Adrenal gland (tissue), 12 donors: ENCODE data around the gene FBXL14. TPM values are rescaled to one million over a fixed set of nuclear protein-coding genes. Genes with fewer than 3 reads are reported as not detected.

ENCODE experiments used
- DNase-seq, 7 donors: peaks; one replicate each; pipeline ENCODE4 v3.0.0-alpha.2; 2019 to 2020
- H3K27ac ChIP-seq, 5 donors: fragments of 200-600 bp; sonication (generic) in 4 of 5; 1 replicate in 3 of 5; 2 replicates in 2 of 5; pipeline versions ENCODE4 v1.5.1 to v1.8.0; 2016 to 2020; ENCODE audit warnings: mild to moderate bottlenecking in 1 of 5
- H3K27me3 ChIP-seq: fragments of 200-600 bp; 2 replicates; pipeline ENCODE4 v1.8.0; 2021
- H3K36me3 ChIP-seq, 2 donors: fragments of 200-600 bp; replicated peaks in 1 of 2; 1 replicate in 1 of 2; 2 replicates in 1 of 2; pipeline versions ENCODE4 v1.5.1 to v1.8.0; 2018 to 2022
- H3K4me1 ChIP-seq, 2 donors: fragments of 200-600 bp; replicated peaks in 1 of 2; 1 replicate in 1 of 2; 2 replicates in 1 of 2; pipeline versions ENCODE4 v1.5.1 to v1.8.0; 2018 to 2021
- H3K4me3 ChIP-seq, 4 donors: fragments of 200-600 bp; sonication (generic) in 3 of 4; one replicate each; pipeline ENCODE4 v1.5.1; 2016 to 2018
- H3K9me3 ChIP-seq, 3 donors: fragments of 200-600 bp; sonication (generic) in 1 of 3; replicated peaks in 1 of 3; 1 replicate in 2 of 3; 2 replicates in 1 of 3; pipeline versions ENCODE4 v1.5.1 to v1.8.0; 2016 to 2021
- CTCF ChIP-seq, 6 experiments: fragments of 450-650 bp in 4 of 6; fragments of 200-600 bp in 2 of 6; sonication (generic) in 1 of 6; IDR thresholded peaks; 1 replicate in 5 of 6; 2 replicates in 1 of 6; pipeline versions ENCODE4 v1.5.1 to v1.8.0; 2016 to 2021; ENCODE audit warnings: antibody characterized with exemption in 6 of 6, mild to moderate bottlenecking in 2 of 6, moderate library complexity in 1 of 6
- POLR2A ChIP-seq, 2 donors: fragments of 450-650 bp; IDR thresholded peaks; one replicate each; pipeline ENCODE4 v1.6.1; 2017; ENCODE audit warnings: antibody characterized with exemption in 2 of 2, mild to moderate bottlenecking in 2 of 2, moderate library complexity in 1 of 2
- WGBS, 4 donors: extraction: QIAGEN DNeasy Blood & Tissue Kit in 2 of 4; methylation state at CpG; one replicate each; pipeline versions ENCODE4 v1.1.5 to v1.1.7; 2013 to 2017; 5-methylcytosine and 5-hydroxymethylcytosine counted together
- intact Hi-C, 2 donors: fragments of 100-400 bp; cut with DNase I; formaldehyde crosslinking; loops; one replicate each; pipeline versions ENCODE4 v1.14.1 to v1.15.0; 2022 to 2023
- polyA plus RNA-seq, 3 donors: library from polyadenylated mRNA; stranded (reverse); fragments of 200-250 nt in 2 of 3; fragments of 350-450 nt in 1 of 3; fragmentation: Illumina TruSeq in 1 of 3; extraction: RNeasy Lipid Tissue Mini Kit (QIAGEN cat#74804) in 1 of 3; gene quantifications; one replicate each; pipeline ENCODE4 v1.2.3, GENCODE V29; 2013 to 2014
- total RNA-seq, 9 donors: library from RNA; depleted of rRNA in 4 of 9; stranded (reverse); fragments of >200 nt in 4 of 9; fragments of 120-200 nt in 1 of 9; fragmentation: NEBNext Ultra II Directional in 1 of 9; extraction: Animal tissue kit (Norgen Biotek cat#: 25700) in 1 of 9; gene quantifications; one replicate each; pipeline versions ENCODE4 v1.1.0 to v1.2.4, GENCODE V29; 2013 to 2023
- donor health status: healthy with polysubstance abuse.
- donor health status: Bipolar disorder and iron deficiency.
- donor health status: DM: yes; HTN: yes; CAD: no.
- donor health status: DM: no; HTN: no; CAD: no.
- donor health status: DM: no; HTN: no; CAD: no.
- donor health status: DM: yes; HTN: yes; CAD: no.

The FBXL14 gene
- total and polyA plus RNA-seq, 12 donors: 1.2 to 19.1 (median 12.4) TPM

DNA sequence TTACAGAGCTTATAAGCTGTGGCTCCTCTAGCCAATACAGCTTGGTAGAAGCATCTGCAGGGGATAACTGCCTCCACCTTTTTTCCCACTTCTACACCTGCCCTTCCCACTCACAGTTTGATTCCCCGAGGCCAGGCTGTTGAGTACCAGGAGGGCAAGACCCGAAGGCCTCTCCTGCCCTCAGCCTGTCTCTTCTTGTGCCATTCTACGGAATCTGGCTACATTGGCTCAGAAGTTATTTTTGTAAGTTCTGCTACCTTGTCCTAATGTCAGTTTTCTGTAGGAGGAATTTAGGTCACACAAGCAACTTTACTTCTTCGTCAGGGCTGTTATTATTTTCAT, 11.7 kb downstream of the FBXL14 start:
- Histone ChIP-seq H3K27me3 (no peaks in the 10 kb centered on the region), H3K27ac (no peak overlapping the region), H3K4me1 (peaks cover 0 to 4% of the 10 kb centered on the region in 2 donors), H3K9me3 (no peaks in the 10 kb centered on the region), H3K36me3 (no peaks in the 10 kb centered on the region), H3K4me3 (no peak overlapping the region)
- DNase-seq: no peak
- intact Hi-C loops: loop anchor here (5.0 to 10.0 kb wide), 3 partner anchors 465 to 1018 kb away; no protein-coding TSS in a partner anchor
- 87 to 95% (median 94%) methylated on average over 4 of the region's 4 CpGs for WGBS, 4 donors
- no peak for TF ChIP-seq POLR2A (IDR thresholded peaks at IDR 0.05)
- no peak for TF ChIP-seq CTCF (IDR thresholded peaks at IDR 0.05)

DNA sequence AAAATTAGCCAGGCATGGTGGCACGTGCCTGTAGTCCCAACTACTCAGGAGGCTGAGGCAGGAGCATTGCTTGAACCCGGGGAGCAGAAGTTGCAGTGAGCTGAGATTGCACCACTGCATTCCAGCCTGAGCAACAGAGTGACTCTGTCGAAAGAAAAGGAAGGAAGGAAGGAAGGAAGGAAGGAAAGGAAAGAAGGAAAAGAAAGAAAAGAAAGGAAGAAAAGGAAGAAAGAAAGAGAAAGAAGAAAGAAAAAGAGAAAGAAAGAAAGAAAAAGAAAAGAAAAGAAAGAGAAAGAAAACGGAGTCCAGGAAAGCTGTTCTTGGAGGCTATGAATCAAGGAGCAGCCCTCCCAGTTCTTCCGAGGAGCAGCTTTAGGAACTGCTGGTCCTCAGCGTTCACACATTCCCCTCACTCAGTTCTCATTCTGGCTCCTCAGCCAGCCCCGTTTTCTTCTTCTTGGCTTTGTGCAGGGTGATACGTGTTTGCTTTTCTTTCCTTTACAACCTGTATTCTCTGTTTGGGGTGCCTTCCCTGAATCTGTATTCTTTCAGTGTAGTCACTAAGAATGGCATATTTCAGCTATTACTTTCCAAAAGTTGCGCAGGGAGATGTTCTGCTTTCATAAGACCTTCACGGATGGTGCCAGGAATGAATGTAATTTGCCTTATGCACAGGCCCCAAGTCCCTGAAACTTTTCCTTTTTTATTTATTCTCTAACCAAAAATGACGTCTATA, 12.2 kb downstream of the FBXL14 start:
- Histone ChIP-seq H3K27ac (no peak overlapping the region), H3K4me1 (peaks cover 0 to 7% of the 10 kb centered on the region in 2 donors), H3K36me3 (no peaks in the 10 kb centered on the region), H3K9me3 (no peaks in the 10 kb centered on the region), H3K27me3 (no peaks in the 10 kb centered on the region), H3K4me3 (no peak overlapping the region)
- TF ChIP-seq CTCF (IDR thresholded peaks at IDR 0.05) (no peak), POLR2A (IDR thresholded peaks at IDR 0.05) (no peak)
- WGBS, 4 donors: 87 to 91% (median 88%) methylated on average over 11 of the region's 11 CpGs
- no peak for DNase-seq
- intact Hi-C loops: loop anchor here (5.0 to 10.0 kb wide), 3 partner anchors 465 to 1017 kb away; no protein-coding TSS in a partner anchor

- no peak overlapping the region for H3K27ac ChIP-seq
- H3K4me3 ChIP-seq: no peak overlapping the region
- intact Hi-C loops: loop anchor here (5.0 to 10.0 kb wide), 3 partner anchors 463 to 1016 kb away; no protein-coding TSS in a partner anchor
- no peak for DNase-seq
- no peaks in the 10 kb centered on the region for H3K9me3 ChIP-seq
- H3K27me3 ChIP-seq: no peaks in the 10 kb centered on the region
- peaks cover under 1 to 20% of the 10 kb centered on the region in 2 donors for H3K4me1 ChIP-seq
- WGBS, 4 donors: 93 to 100% (median 98%) methylated on average over 3 of the region's 3 CpGs
- no peak for TF ChIP-seq CTCF (IDR thresholded peaks at IDR 0.05)
- no peak for TF ChIP-seq POLR2A (IDR thresholded peaks at IDR 0.05)
- H3K36me3 ChIP-seq: no peaks in the 10 kb centered on the region
Observed at GRCh38 chr12:1580526-1580925, 13.9 kb downstream of the FBXL14 start.

GRCh38 chr12:1579651-1580435, 14.5 kb downstream of the FBXL14 start:
- intact Hi-C loops: loop anchor here (5.0 to 10.0 kb wide), 3 partner anchors 463 to 1015 kb away; no protein-coding TSS in a partner anchor
- Histone ChIP-seq H3K36me3 (no peaks in the 10 kb centered on the region), H3K4me1 (peaks cover 7 to 27% of the 10 kb centered on the region in 2 donors), H3K27me3 (no peaks in the 10 kb centered on the region), H3K27ac (no peak overlapping the region), H3K9me3 (no peaks in the 10 kb centered on the region), H3K4me3 (no peak overlapping the region)
- 92 to 93% (median 93%) methylated on average over 11 of the region's 11 CpGs for WGBS, 4 donors
- DNase-seq: no peak
- no peak for TF ChIP-seq POLR2A (IDR thresholded peaks at IDR 0.05)
- no peak for TF ChIP-seq CTCF (IDR thresholded peaks at IDR 0.05)
